GM12878 (cell line): Measurements from ENCODE around the gene SURF2. TPM values are rescaled to one million over a fixed set of nuclear protein-coding genes. Genes with fewer than 3 reads are reported as not detected.

Source experiments
- ATAC-seq: fragments of 200-7000 bp; cut with Tn5 transposase; 3 replicates; pipeline ENCODE4 v1.9.1; 2020; ENCODE audit warnings: mild to moderate bottlenecking, moderate library complexity
- BruUV-seq: library from RNA; stranded (reverse); fragments of 400-500 nt; replicated peaks from 2 replicates; lab custom pipeline; 2021; lab: Mats Ljungman, UMichigan
- CTCF ChIA-PET: fragments of 300-600 bp; sonication (Branson Sonifier 250); formaldehyde crosslinking; extraction: SDS; loops from one replicate; lab custom pipeline; 2021; ENCODE audit warnings: inconsistent platforms; lab: Yijun Ruan, JAX
- POLR2A ChIA-PET: fragments of 350-600 bp; formaldehyde crosslinking; extraction: SDS; loops from one replicate; lab custom pipeline; 2021; ENCODE audit warnings: inconsistent platforms; lab: Charles Lee
- RAD21 ChIA-PET: fragments of 300-600 bp; sonication (Branson Sonifier 250); formaldehyde crosslinking; loops from one replicate; lab custom pipeline; 2023; ENCODE audit warnings: antibody characterized with exemption; ENCODE audit not compliant: unreplicated experiment; lab: Charles Lee
- SMC1A ChIA-PET: fragments of 300-600 bp; sonication (Branson Sonifier 250); formaldehyde crosslinking; loops from one replicate; lab custom pipeline; 2023; ENCODE audit not compliant: unreplicated experiment, uncharacterized antibody; lab: Charles Lee
- DNase-seq: peaks from one replicate; pipeline ENCODE4 v3.0.0-alpha.2; 2011; ENCODE audit warnings: low read depth, low spot score
- FAIRE-seq: peaks from 3 replicates; lab custom pipeline; 2011; peaks lifted over from hg19 to GRCh38; lab: Jason Lieb, UNC
- H2AFZ ChIP-seq: 2 replicates; pipeline ENCODE4 v1.6.0; 2011; ENCODE audit warnings: low read depth, low read length, control low read depth; ENCODE audit not compliant: control insufficient read depth
- H3K27ac ChIP-seq: 2 replicates; pipeline ENCODE4 v1.5.1; 2011; ENCODE audit warnings: control low read depth; ENCODE audit not compliant: control insufficient read depth, insufficient read depth
- H3K27me3 ChIP-seq, 2 experiments: replicated peaks in 1 of 2; 2 replicates each; pipeline versions ENCODE4 v1.6.0 to v1.6.1; 2011; ENCODE audit warnings: low read length in 1 of 2; ENCODE audit not compliant: control insufficient read depth in 2 of 2, insufficient read depth in 2 of 2
- H3K36me3 ChIP-seq, 2 experiments: 2 replicates each; pipeline ENCODE4 v1.5.1; 2011; ENCODE audit warnings: low read length in 1 of 2; ENCODE audit not compliant: control insufficient read depth in 2 of 2, insufficient read depth in 2 of 2
- H3K4me1 ChIP-seq: 2 replicates; pipeline ENCODE4 v1.6.1; 2011; ENCODE audit warnings: mild to moderate bottlenecking, low read length, moderate library complexity, mixed read lengths; ENCODE audit not compliant: control insufficient read depth, insufficient read depth
- H3K4me2 ChIP-seq: 2 replicates; pipeline ENCODE4 v1.6.0; 2011; ENCODE audit warnings: control low read depth; ENCODE audit not compliant: control insufficient read depth, insufficient read depth
- H3K4me3 ChIP-seq: fragments of 200-600 bp; sonication (generic); 2 replicates; pipeline ENCODE4 v1.5.1; 2016
- H3K79me2 ChIP-seq: 2 replicates; pipeline ENCODE4 v1.6.0; 2011; ENCODE audit warnings: low read length; ENCODE audit not compliant: control insufficient read depth, insufficient read depth
- H3K9ac ChIP-seq: 2 replicates; pipeline ENCODE4 v1.8.0; 2011; ENCODE audit warnings: low read length, control low read depth, mixed read lengths; ENCODE audit not compliant: control insufficient read depth, insufficient read depth
- H3K9me3 ChIP-seq: replicated peaks from 3 replicates; pipeline ENCODE4 v1.5.1; 2011; ENCODE audit warnings: mild to moderate bottlenecking, low read length; ENCODE audit not compliant: control insufficient read depth, insufficient read depth
- H4K20me1 ChIP-seq: 2 replicates; pipeline ENCODE4 v1.6.0; 2011; ENCODE audit not compliant: control insufficient read depth, insufficient read depth
- CUX1 ChIP-seq: IDR thresholded peaks from 2 replicates; pipeline ENCODE4 v1.6.1; 2012; ENCODE audit warnings: improper control_type of control experiment, low read depth, low read length; ENCODE audit not compliant: insufficient replicate concordance
- ETV6 ChIP-seq, 2 experiments: fragments of 450-650 bp in 1 of 2; IDR thresholded peaks in 1 of 2; conservative IDR thresholded peaks in 1 of 2; 2 replicates each; pipeline ENCODE4 v1.6.1; 2014; ENCODE audit warnings: antibody characterized with exemption in 1 of 2, borderline replicate concordance in 1 of 2, low read depth in 1 of 2, mild to moderate bottlenecking in 1 of 2, moderate library complexity in 1 of 2
- NKRF ChIP-seq: fragments of 450-650 bp; conservative IDR thresholded peaks from 2 replicates; pipeline ENCODE4 v1.6.1; 2017; ENCODE audit warnings: mild to moderate bottlenecking, moderate library complexity
- SMC3 ChIP-seq: IDR thresholded peaks from 2 replicates; pipeline ENCODE4 v1.6.1; 2011; ENCODE audit warnings: low read length, improper control_type of control experiment, borderline replicate concordance
- SRF ChIP-seq, 2 experiments: IDR thresholded peaks; 2 replicates each; pipeline ENCODE4 v1.6.1; 2011; ENCODE audit warnings: low read depth in 2 of 2, low read length in 2 of 2, mild to moderate bottlenecking in 1 of 2, moderate library complexity in 1 of 2
- WGBS: methylation state at CpG from one replicate; pipeline ENCODE4 v1.1.6; 2016; ENCODE audit warnings: low lambda C conversion rate; ENCODE audit not compliant: insufficient replicate concordance, insufficient coverage; ENCODE audit errors: missing lambda C conversion rate; 5-methylcytosine and 5-hydroxymethylcytosine counted together
- in situ Hi-C: fragments of 300-500 bp; cut with MboI; formaldehyde crosslinking; loops from 9 replicates; pipeline ENCODE4 v1.14.3; 2018; ENCODE audit warnings: mixed read lengths
- intact Hi-C: fragments of 100-400 bp; cut with micrococcal nuclease; formaldehyde crosslinking; loops from one replicate; pipeline ENCODE4 v1.14.2; 2022; ENCODE audit not compliant: unreplicated experiment
- polyA plus RNA-seq, 11 experiments: library from polyadenylated mRNA; depleted of rRNA in 4 of 11; unstranded in 6 of 11; stranded (reverse) in 5 of 11; fragments of >200 nt; fragmentation: Nextera tagmentation in 4 of 11; fragmentation: Illumina TruSeq in 1 of 11; extraction: Ambion mirVana in 4 of 11; extraction: Trizol in 1 of 11; gene quantifications; 1 replicate in 1 of 11; 2 replicates in 10 of 11; pipeline versions ENCODE4 v1.2.1 to v1.2.3, GENCODE V29; 2011 to 2016; ENCODE audit warnings: inconsistent platforms in 2 of 11, missing spikeins in 2 of 11, low read depth in 1 of 11
- total RNA-seq, 4 experiments: library from RNA; depleted of rRNA in 3 of 4; stranded (reverse); fragments of >200 nt in 3 of 4; fragmentation: Illumina TruSeq in 1 of 4; extraction: Trizol in 1 of 4; gene quantifications; 2 replicates each; pipeline versions ENCODE4 v1.2.1 to v1.2.3, GENCODE V29; 2013 to 2021

Gene SURF2
- total and polyA plus RNA-seq, 10 of the 15 experiments (the other 5 are each of a cell fraction or from before 2014, with no cell fraction given), result 4.0 to 41.7 (median 20.8) TPM

- CTCF ChIA-PET, result no interaction called here
- H2AFZ ChIP-seq, result no peak overlapping the region
- H3K4me2 ChIP-seq, result no peak overlapping the region
- no TSS peak for BruUV-seq
- DNase-seq (no peak), ATAC-seq (no peak), FAIRE-seq (no peak)
- no peak overlapping the region for H3K27ac ChIP-seq
- H3K36me3 ChIP-seq, result no peaks in the 10 kb centered on the region
- POLR2A ChIA-PET, result no interaction called here
- intact Hi-C loops, result no loop called here
- H3K9ac ChIP-seq, result no peak overlapping the region
- WGBS, result 82% methylated on average over 17 of the region's 17 CpGs
- no peaks in the 10 kb centered on the region for H3K79me2 ChIP-seq
- SMC1A ChIA-PET, result no interaction called here
- no peaks in the 10 kb centered on the region for H3K27me3 ChIP-seq
- H3K9me3 ChIP-seq, result no peaks in the 10 kb centered on the region
- RAD21 ChIA-PET, result no interaction called here
- TF ChIP-seq ETV6 (conservative IDR thresholded peaks at IDR 0.05 in 1 of 2, IDR thresholded peaks at IDR 0.05 in 1 of 2; ENCODE audit: borderline replicate concordance in 1 of 2, low read depth in 1 of 2) (no peak), SRF (IDR thresholded peaks at IDR 0.05; ENCODE audit: low read depth in 2 of 2, low read length in 2 of 2) (no peak), NKRF (no peak), SMC3 (no peak), CUX1 (no peak)
- no peaks in the 10 kb centered on the region for H4K20me1 ChIP-seq
- in situ Hi-C loops, result no loop called here
- no peak overlapping the region for H3K4me3 ChIP-seq
- H3K4me1 ChIP-seq, result no peaks in the 10 kb centered on the region
Measured at GRCh38 chr9:133384736-133385321, 28.5 kb downstream of the SURF2 start.
